Stimulated activated CD4-positive, alpha-beta T cell treated with anti-CD3 and anti-CD28 coated beads, TNF-alpha, amount 100 ng/mL, for 1 hour (primary cell): ENCODE measurements around the gene AUH.
"Not testable (repeated sequence)": the region's sequence is repeated elsewhere in the genome, so short reads cannot be mapped to it uniquely, and the experiment has no call there.

Source experiments
- DNase-seq, 3 donors: peaks; one replicate each; pipeline ENCODE4 v3.0.0-alpha.2; 2020; ENCODE audit warnings: low read depth in 3 of 3, low spot score in 1 of 3

Gene AUH

DNA sequence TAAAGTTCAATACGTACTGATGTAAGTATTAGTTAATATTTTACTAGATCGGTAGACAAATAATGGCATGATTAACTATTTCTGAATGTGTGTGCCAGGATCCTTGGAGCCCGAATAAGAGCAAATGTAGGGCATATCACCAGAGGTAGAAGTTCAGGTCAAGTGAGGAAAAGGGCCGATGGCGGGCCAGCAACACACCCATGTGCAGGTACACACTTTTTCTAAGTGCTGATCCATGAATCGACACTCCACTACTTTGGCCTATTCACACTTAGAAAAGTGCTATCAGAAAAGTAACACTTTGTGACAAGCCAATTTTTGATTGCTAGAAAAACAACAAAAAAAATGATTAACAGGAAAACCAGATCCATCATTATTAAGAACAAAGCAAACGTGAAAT is 150.3 kb downstream of the AUH start:
- no peak for DNase-seq

DNA sequence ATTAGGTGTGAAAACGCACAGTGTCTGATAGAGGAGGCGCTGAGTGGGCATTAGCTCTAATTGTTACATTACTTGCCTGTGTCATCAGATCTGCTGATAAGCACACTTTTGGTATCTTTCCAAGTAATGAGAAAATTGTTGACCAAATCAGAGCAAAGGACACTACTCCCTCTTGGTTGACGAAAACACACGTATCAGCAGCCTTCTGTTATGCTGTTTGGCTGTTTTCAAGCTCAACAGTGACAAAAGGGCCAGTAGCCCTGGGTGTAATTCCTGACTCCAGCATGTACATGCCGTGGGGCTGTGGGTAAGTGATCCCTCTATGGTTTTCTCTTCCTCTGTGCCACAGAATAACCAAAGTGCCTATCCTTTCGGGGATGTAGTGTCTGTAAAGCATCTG is 151.4 kb downstream of the AUH start:
- DNase-seq = no peak

DNA sequence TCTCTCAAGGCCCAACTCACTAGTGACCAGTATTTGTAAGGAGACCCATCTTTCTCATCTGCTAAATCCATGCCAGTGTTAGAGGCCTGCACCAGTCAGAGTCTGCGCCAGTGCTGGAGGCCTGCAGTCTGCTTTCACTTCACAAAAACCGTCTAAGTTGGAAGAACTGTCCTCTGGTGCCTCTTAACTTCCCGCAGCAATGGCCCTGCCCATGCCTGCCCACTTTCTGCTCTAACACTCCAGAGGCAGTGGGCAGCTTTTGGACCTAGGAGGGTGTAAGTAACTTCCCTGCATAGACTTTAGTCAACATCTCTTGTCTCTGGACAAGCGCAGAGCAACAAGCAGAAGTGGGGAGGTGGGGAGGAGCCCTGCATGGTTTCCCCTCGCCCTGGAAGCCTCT is 152.9 kb downstream of the AUH start:
- no peak for DNase-seq

DNA sequence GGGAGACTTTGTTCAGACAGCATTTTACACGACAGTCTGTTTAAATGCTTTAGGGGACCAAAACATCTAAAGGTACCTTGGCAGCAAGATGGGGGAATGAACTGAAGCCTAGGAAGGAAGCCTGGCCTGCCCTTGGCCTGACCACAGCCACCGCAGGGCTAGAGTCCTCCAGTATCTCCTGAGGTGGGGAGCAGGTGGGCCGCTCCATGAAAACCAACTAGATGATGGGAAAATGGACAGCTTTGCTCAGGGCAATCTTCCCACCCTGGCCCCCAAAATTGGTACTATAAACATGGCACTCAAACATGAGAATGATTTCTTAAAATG is 153.3 kb downstream of the AUH start:
- no peak for DNase-seq

DNA sequence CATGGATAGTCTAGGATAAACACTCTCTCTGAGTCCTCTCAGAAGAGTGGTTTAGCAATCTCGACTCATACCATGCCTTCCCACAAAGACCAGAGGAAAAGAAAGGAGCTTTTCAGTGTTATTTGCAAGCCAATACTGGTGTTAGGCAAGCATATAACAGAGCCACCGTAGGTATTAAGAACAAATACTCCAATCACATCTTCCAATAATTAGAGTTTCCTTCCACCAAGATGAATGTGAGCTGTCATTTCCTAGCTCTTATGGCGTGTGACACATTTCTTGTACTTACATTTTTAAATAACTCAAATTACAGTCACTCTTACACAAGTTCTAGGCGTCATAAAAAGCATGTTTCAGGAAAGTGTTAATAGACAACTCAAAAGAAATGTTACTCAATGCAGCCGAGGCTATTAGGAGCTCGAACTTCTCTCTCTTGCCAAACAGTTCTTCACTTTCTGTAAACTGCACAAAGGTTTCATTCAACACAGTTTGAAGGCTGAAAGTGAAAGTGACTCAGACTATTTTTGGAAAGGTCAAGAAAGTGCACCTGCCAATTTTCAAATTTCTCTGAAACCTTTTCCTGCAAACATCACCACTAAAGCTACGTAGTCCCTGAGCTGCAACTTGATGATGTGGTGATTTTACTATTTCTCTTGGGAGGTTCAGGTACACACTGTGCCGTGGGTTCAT is 153.8 kb downstream of the AUH start:
- no peak for DNase-seq

DNA sequence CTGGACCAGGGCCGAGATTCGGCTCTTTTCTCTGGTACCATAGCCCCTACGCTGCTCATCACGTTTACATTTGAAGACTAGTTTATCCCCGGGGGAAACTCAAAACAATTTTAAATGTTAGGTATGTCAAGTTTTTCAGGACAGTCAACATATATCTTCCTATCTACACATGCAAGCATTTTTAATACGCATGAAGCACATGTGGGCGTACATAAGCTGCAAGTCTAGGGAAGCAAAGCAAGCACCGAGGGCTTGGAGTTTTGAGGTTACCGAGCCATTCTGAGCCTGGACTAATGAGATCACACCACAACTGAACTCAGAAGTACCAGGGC is 154.4 kb downstream of the AUH start:
- DNase-seq = no peak

DNA sequence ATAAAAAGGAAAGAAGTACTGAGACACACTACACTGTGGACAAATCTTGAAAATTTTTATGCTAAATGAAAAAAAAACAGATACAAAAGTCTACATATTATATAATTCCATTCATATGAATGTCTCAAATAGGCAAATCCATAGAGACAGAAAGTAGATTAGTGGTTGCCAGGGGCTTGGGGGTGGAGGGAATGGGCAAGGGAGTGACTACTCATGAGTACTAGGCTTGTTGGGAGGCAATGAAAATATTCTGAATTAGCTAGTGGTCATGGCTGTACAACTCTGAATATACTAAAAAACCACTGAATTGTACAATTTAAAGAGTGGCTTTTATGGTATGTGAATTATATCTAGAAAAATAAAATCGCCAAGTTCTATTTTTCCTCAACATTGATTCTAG is 154.9 kb downstream of the AUH start:
- DNase-seq = no peak

DNA sequence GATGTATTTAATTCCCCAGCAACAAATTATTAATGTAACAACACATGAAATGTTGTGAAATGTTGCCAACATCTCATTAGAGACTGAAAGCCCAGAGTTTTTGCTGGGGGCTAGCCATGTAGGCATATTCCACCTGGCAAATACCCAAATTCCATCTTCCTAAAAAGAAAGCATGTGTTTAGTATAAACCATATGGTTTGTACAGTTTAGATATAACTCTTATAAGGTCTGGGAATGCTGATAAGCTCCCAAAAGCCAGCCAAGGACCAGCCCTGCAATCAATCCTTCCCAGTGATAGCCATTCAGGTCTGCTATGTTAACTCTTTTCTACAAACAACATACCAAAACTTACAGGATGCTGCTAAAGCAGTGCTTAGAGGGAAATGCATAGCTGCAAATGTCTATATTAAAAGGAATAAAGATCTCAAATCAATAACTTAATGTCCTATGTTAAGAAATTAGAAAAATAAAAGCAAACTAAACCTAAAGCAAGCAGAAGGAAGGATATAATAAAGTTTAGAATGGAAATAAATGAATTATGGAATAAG is 158.9 kb downstream of the AUH start:
- no peak for DNase-seq

DNA sequence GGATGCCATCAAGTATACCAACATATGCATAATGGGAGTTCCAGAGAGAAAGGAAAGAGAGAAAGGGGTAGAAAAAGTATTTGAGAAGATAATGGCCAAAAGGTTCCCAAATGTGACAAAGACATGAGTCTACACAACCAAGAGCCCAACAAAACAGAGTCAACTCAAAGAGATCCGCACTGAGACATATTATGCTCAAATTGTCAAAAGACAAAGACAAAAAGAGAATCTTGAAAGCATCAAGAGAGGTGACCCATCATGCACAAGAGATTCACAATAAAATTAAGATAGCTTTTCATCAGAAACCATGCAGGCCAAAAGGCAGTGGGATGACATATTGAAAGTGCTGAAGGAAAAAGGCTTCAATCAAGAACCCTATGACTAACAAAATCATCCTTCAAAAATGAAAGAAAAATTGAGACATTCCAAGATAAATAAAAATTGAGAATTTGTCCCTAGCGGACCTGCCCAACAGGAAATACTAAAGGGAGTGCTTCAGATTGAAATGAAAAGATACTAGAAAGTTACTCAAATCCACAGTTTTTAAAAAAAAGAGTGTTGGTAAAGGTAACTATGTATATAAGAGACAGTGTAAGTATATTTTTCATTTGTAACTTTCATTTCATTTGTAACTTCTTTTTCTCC is 160.9 kb downstream of the AUH start:
- DNase-seq = no peak

DNA sequence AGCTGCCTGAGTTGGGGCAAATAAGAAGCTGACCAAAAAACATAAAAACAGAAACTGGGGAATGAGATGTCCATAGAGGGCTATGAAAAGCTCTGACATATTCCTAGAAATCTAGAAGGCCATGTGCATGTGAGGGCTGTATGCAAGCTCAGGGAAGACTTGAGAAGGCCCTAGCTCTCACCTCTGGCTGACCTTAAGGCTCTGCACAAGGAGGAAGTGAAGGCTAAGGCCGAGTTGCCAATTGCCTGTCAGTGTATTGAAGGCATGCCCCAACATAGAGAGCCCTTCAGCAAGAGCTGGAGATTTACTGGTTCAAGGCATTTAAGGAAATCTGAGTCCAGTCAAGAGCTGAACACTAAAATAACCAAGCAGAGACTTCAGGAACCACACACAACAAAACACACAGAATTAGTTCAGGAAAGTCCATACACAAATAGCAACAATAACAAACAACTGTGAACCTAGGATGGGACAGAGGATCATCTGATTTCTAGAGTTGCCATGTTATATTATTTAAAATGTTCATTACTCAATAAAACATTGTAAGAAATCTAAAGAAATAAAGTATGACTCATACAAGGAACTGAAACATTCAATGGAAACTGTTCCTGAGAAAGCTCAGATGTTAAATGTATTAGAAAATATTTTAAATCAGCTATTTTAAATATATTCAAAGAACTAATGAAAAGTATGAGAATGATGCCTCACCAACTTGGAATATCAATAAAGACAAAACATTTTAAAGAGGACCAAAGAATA is 161.8 kb downstream of the AUH start:
- DNase-seq = no peak

DNA sequence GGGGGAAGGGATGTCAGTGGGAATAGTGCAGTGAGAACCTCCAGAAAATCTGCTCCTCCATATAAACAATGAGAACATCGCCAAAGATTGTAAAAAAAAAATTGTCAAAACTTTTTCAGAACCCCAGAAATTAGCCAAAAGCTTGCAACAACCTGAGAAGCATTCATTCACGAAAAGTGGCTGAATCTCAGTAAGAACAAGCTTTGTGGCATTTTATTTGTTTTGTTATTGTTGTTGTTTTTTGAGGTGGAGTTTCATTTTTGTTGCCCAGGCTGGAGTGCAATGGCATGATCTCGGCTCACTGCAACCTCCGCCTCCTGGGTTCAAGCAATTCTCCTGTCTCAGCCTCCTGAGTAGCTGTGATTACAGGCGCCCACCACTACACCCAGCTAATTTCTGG is 162.8 kb downstream of the AUH start:
- not testable (repeated sequence) for DNase-seq

DNA sequence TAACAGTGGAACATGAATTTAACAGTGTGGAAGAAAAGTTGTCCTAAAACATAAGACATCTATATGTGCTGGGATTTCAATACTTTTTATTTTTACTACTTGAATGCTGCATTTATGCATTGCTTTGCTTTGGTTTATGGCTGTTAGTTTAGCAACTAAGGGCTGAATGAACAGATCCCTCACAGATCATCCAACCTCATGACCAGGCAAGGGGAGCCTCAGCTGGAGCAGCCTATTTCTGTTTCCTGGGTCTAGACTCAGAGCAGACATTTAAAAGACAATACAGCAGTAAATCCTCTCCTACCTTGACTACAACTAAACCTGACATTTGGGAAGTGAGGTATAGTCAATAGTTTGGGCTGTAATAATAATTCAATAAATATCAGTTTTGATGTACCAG is 163.3 kb downstream of the AUH start:
- DNase-seq = no peak

DNA sequence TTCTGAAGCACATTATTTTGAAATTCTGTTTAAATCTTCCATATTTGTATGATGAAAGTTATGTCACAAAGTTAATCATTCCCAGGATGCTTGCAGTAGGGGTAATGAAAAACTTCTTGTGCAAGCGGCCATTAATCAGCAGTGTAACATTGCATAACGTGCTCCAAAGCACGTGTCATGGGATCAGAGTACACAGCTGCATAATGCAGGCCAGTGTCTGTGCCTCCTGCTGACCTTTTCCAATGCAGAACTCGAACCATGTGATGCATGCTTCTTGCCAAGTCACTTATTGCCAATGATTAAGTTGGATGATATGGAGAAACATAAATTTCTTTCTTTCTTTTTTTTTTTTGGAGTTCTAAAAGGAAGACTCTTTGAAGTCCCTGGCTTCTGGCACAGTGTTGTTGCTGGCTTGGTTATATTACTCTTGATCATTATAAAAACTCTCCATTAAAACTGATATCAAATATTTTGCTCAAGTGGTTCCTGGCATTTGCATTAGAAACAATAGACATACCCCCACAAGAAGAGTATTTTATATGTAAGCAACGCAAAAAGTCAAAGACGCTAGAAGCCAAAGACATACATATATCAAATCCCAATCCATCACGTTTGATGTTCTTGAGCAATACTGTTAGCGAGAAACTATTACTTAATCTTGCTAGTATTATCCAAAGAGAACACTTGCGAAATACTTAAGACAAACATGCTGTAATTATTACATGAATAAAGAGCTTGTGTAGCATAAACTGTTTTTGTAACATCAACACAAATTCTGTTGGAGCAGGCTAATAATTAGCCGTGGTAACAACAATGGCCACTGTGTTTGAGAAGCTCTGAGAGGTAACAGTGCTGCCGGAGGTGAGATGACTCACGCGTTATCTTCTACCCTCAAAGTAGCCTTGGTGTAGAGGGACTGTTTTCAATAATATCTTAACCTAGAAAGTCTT is 164.2 kb downstream of the AUH start:
- no peak for DNase-seq

DNA sequence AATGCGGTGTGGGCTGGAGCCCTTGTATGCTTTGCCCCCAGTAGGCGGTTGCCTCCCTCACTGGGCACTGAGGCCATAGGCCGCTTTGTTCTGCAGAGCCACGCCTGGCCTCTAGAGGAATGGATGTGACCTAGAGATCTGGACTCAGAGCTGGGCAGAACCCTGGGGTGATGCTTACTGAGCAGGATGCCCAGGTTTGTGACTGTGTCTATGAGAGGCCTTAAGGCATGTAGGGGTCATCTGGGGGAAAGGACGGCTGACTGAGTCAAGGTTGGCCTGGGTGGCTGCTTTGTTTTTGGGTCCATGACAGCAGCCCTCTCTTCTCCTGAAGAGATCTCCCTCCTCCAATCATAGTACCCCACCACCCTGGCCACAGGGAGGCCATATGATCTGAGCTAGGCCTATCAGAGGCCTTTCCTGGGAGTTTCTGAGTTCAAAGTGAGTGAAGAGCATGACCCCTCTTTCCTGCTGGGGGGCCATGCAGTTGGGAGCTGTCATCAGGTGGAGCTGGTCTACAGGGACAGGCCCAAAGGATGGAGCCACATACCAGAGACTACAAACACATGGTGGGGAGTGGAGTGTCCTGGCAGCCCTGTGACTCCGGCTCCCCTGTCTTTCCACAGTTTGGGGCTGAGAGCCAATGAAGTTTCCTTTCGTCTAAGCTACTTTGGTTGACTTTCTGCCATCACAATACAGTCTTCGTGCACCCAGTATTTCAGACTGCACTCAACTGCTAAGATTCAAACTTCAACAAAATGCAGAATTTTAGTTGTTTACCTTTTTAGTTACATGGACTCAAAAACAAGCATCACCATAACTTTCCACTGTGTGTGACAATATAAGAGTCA is 165.4 kb downstream of the AUH start:
- DNase-seq = no peak

DNA sequence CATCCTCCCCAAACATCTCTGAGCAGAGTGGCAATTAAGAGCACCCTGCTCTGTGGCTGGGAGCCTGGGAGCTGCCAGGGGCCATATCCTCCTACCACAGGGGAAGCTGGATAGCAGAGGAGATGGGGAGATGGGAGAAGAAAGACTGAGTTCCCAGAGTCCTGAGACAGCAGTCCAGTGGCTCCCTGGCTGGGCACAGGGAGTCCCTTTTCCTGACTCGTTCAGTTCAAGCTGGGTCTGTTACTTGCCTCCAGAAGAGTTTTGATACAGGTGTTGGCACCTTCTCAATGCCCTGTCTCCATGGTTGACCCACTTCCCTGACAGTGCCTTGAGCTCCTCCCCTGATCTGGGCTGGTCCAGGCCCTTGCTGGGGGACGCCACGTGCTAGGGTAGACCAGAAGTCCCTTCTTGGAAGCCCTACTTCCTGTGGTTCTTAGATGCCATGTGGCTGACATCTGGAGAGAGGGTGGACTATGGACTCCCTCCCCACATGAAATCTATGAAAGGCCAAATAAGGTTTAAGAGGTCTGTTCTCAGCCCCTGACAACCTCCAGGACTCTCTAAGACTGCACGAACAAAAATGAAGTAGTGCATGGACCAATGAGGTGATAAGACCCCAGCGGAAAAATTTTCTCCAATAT is 166.2 kb downstream of the AUH start:
- no peak for DNase-seq

DNA sequence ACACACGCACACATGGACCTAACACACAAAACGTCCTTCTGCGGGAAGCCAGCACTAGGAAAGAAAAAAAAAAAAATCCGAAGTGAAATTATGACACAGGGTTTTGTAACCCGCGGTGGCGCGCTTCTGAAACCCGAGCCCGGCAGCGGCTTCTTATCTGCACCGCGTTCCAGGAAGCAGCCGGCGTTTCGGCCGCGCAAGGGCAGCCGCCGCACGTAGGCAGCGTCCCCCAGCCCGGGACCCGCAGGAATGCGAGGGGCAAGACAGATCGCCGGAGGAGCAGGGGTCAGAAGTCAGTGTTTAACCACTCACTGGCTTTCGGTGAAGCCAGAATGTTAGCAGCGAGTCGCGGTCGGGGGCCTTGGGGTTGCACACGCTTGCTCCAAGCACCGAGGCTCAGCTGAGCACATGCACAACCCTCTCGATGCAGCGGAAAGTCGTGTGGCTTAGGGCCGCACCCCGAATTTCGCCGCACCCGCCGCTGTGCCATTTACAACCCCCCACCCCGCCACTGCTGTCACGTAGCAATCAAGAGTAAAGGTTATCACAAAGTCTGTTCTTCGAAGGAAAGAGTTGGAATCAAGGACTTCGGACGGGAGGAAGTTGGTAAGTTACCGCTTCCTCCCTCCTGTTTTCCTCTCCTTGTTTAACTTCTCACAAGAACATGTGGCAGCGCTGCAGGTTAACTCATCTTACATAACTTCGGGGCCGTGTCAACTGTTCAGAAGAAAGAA is 167.9 kb downstream of the AUH start:
- DNase-seq = peak in 2 of 3 donors; percentile 12 to 58

DNA sequence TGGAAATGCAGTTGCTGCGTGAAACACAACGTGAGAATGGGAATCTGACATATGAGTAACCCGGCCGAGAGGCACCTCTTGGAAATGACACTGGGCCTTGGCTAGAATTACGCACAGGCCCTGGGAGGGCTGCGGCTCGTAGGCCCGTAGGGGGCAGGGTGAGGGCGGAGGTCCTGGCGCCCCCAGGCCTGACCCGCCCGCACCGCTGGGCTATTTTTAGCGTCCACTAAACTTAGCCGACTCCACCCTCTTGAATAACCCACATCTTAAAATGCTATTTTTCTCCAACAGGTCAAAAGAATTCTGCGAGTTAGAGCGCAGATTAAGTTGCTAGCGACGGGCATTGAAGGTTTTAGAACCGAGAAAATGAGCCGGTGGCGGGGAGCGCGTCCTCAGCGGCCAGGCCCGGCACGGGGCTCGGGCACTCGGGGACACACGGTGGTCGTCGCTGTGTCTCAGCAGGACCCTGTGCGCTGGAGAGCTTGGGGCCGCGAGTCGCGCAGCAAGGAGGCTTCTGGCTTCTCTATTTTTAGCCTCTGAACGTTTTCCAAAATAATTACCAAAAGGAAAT is 168.5 kb downstream of the AUH start:
- peak in 2 of 3 donors; percentile 17 to 45 for DNase-seq

DNA sequence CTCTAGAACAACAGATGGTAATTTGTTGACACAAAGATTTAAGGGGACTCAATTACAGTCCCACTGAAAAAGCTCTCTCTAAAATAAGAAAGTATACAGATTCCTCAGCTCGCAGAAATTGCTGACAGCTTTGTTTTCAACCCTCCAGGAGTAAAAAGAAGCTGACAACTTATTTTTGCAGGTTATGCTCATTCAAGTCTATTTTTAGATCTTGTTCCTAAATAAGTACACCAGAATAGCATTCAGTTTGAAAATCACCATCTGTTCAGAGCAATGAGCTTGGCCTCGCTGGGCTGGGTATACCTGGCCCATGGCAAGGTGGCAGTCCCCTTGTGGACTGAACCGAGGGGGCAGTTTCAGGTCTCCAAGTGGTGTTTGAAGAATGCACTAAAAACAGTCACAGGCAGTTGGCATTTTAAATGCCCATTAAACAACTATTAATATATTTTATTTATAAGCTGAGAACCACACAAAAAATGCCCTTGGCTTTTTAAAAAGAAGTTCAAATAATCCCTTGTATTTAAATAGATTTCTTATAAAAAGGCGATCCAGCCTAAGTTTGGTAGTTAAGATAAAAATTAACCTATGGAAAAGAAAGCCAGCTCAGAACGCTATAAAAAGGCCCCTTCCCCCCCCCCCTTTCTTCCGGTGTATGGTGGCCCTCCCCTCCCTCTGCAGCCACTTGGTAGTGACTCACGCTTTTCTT is 169.2 kb downstream of the AUH start:
- DNase-seq = no peak
